OCI-LY1 (cell line): ENCODE data around the gene TSNAXIP1.

ENCODE experiments used
- CTCF ChIP-seq: fragments of 200-600 bp; sonication (generic), shearing (Covaris generic); IDR thresholded peaks from 2 replicates; pipeline ENCODE4 v1.5.1; 2017; ENCODE audit warnings: mild to moderate bottlenecking, antibody characterized with exemption, low read length, moderate library complexity, mixed read lengths
- EZH2 ChIP-seq: fragments of 200-600 bp; sonication (generic), shearing (Covaris generic); IDR thresholded peaks from 2 replicates; pipeline ENCODE4 v1.8.0; 2017; ENCODE audit warnings: borderline replicate concordance, mixed run types, mild to moderate bottlenecking, antibody characterized with exemption, low read length, moderate library complexity, mixed read lengths

- TF ChIP-seq CTCF: no peak
- TF ChIP-seq EZH2: no peak
Measured at GRCh38 chr16:67868290-67868689, 61.6 kb downstream of the TSNAXIP1 start.
